ENCODE measurements around the gene NKD1.
A peak's percentile ranks its signal among the peaks of the same experiment; 100 is the strongest.

Gene NKD1

DNA sequence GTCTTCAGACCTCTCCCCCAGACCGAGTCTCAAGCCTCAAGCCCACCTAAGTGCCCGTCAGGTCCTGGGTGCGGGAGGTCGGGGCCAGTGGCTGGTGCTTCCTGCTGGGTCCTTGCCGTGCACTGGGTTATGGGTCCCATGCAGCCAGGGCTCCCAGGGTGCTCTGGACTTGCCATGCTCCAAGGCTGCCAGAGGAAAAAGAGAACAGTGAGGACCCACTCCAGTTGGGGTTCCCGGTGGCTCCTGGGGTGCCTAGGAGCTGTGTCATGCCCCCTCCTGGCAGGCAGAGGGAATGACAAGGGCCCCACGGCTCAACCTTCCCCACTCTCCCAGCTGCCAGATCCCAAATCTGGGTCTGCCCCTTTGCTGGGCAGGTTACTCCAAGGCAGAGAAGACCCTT lies 129.2 kb downstream of the NKD1 start:
- no peaks in the 10 kb centered on the region for H4K20me1 ChIP-seq (ENCODE audit: insufficient read depth, low read length)
- no peak for TF ChIP-seq EZH2phosphoT487 (IDR thresholded peaks at IDR 0.05; ENCODE audit: low read depth)
- peak; percentile 37 for TF ChIP-seq CTCF (IDR thresholded peaks at IDR 0.05; ENCODE audit: low read depth, low read length)
- no peaks in the 10 kb centered on the region for H3K9me3 ChIP-seq (ENCODE audit: insufficient read depth, low read length)
- H3K4me3 ChIP-seq (ENCODE audit: low read length) = no peak overlapping the region
- no peak overlapping the region for H3K4me2 ChIP-seq (ENCODE audit: low read length)
- no peaks in the 10 kb centered on the region for H3K79me2 ChIP-seq (ENCODE audit: low read length)
- no peaks in the 10 kb centered on the region for H3K27me3 ChIP-seq (ENCODE audit: low read depth, low read length)
- H3K4me1 ChIP-seq (ENCODE audit: low read length) = peaks cover 20% of the 10 kb centered on the region
- H3K27ac ChIP-seq (ENCODE audit: low read length) = no peak overlapping the region
- peaks cover 34% of the 10 kb centered on the region for H3K36me3 ChIP-seq (replicated peaks; ENCODE audit: low read depth, low read length)
- no peak overlapping the region for H2AFZ ChIP-seq (ENCODE audit: low read depth, low read length)
- no peak overlapping the region for H3K9ac ChIP-seq (ENCODE audit: low read length)

- H3K36me3 ChIP-seq (replicated peaks; ENCODE audit: low read depth, low read length) = peaks cover 22% of the 10 kb centered on the region
- no peak overlapping the region for H2AFZ ChIP-seq (ENCODE audit: low read depth, low read length)
- H3K79me2 ChIP-seq (ENCODE audit: low read length) = no peaks in the 10 kb centered on the region
- H3K27me3 ChIP-seq (ENCODE audit: low read depth, low read length) = no peaks in the 10 kb centered on the region
- H3K4me1 ChIP-seq (ENCODE audit: low read length) = peaks cover 31% of the 10 kb centered on the region
- H3K27ac ChIP-seq (ENCODE audit: low read length) = no peak overlapping the region
- H3K9ac ChIP-seq (ENCODE audit: low read length) = no peak overlapping the region
- no peaks in the 10 kb centered on the region for H4K20me1 ChIP-seq (ENCODE audit: insufficient read depth, low read length)
- H3K4me2 ChIP-seq (ENCODE audit: low read length) = no peak overlapping the region
- TF ChIP-seq CTCF (IDR thresholded peaks at IDR 0.05; ENCODE audit: low read depth, low read length) (no peak), EZH2phosphoT487 (IDR thresholded peaks at IDR 0.05; ENCODE audit: low read depth) (no peak)
- no peak overlapping the region for H3K4me3 ChIP-seq (ENCODE audit: low read length)
- no peaks in the 10 kb centered on the region for H3K9me3 ChIP-seq (ENCODE audit: insufficient read depth, low read length)
Observed at GRCh38 chr16:50678531-50678930, 130.3 kb downstream of the NKD1 start.

DNA sequence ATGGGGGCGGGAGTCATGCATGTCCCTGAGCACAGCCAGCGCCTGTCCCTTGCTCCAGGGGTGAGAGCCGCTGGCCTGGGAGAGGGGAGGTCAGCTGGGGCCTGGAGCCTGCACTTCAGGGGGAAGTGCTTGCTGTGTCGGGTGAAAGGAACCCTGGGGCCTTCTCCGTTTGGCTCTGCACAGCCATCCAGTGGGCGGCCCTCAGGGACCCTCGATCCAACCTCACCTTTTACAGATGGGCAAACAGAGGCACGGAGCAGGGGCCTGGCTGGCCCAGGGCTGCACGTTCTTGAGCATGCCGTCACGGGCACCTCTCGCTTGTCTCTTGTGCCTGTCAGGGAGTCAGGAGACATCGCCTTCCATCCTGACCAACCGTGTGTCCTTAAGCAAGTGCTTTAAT lies 131.1 kb downstream of the NKD1 start:
- no peak overlapping the region for H3K4me2 ChIP-seq (ENCODE audit: low read length)
- no peak overlapping the region for H3K9ac ChIP-seq (ENCODE audit: low read length)

More for the DNA sequence above, 131.1 kb downstream of the NKD1 start:
- Histone ChIP-seq H3K4me3 (ENCODE audit: low read length) (no peak overlapping the region), H3K27ac (ENCODE audit: low read length) (no peak overlapping the region), H3K27me3 (ENCODE audit: low read depth, low read length) (no peaks in the 10 kb centered on the region), H4K20me1 (ENCODE audit: insufficient read depth, low read length) (no peaks in the 10 kb centered on the region), H3K9me3 (ENCODE audit: insufficient read depth, low read length) (no peaks in the 10 kb centered on the region), H3K36me3 (replicated peaks; ENCODE audit: low read depth, low read length) (peaks cover 17% of the 10 kb centered on the region), H2AFZ (ENCODE audit: low read depth, low read length) (no peak overlapping the region), H3K4me1 (ENCODE audit: low read length) (peaks cover 39% of the 10 kb centered on the region), H3K79me2 (ENCODE audit: low read length) (no peaks in the 10 kb centered on the region)
- TF ChIP-seq CTCF (IDR thresholded peaks at IDR 0.05; ENCODE audit: low read depth, low read length) (no peak), EZH2phosphoT487 (IDR thresholded peaks at IDR 0.05; ENCODE audit: low read depth) (no peak)
